ENCODE data around the gene PTDSS2. TPM values are rescaled to one million over a fixed set of nuclear protein-coding genes. Genes with fewer than 3 reads are reported as not detected.
A peak's percentile ranks its signal among the peaks of the same experiment; 100 is the strongest.

Gene PTDSS2
- total RNA-seq, 4 donors from 2014 or later, result 21.0 to 42.7 (median 31.7) TPM

- H3K4me3 ChIP-seq, result peak overlapping the region in 2 of 4 donors; percentile 55 to 65
- TF ChIP-seq POLR2A (IDR thresholded peaks at IDR 0.05), result no peak
- TF ChIP-seq CTCF (IDR thresholded peaks at IDR 0.05), result no peak
- H3K9me3 ChIP-seq, result no peaks in the 10 kb centered on the region
- peak in 2 of 3 donors; percentile 54 to 60 for DNase-seq
- peak overlapping the region in 1 of 4 donors; percentile 88 for H3K27ac ChIP-seq
- no peaks in the 10 kb centered on the region for H3K27me3 ChIP-seq
- H3K4me1 ChIP-seq, result peaks cover 5 to 20% (median 11%) of the 10 kb centered on the region in 4 donors
- H3K36me3 ChIP-seq, result peaks cover 0 to 18% (median 0%) of the 10 kb centered on the region in 3 donors
Measured at GRCh38 chr11:405323-405953, 44.6 kb upstream of the PTDSS2 start.

- H3K27ac ChIP-seq, result peak overlapping the region; percentile 83 to 88 (median 88)
- peaks cover 5 to 20% (median 10%) of the 10 kb centered on the region in 4 donors for H3K4me1 ChIP-seq
- peak in 2 of 3 donors; percentile 57 to 58 for DNase-seq
- TF ChIP-seq POLR2A (IDR thresholded peaks at IDR 0.05), result no peak
- no peak for TF ChIP-seq CTCF (IDR thresholded peaks at IDR 0.05)
- peaks cover 0 to 18% (median 0%) of the 10 kb centered on the region in 3 donors for H3K36me3 ChIP-seq
- H3K9me3 ChIP-seq, result no peaks in the 10 kb centered on the region
- H3K4me3 ChIP-seq, result peak overlapping the region; percentile 49 to 65 (median 55)
- no peaks in the 10 kb centered on the region for H3K27me3 ChIP-seq
Measured at GRCh38 chr11:405954-406795, 43.9 kb upstream of the PTDSS2 start.

- H3K36me3 ChIP-seq, result peaks cover 0 to 18% (median 0%) of the 10 kb centered on the region in 3 donors
- TF ChIP-seq POLR2A (IDR thresholded peaks at IDR 0.05) (no peak), CTCF (IDR thresholded peaks at IDR 0.05) (peak in 4 of 6 experiments; percentile 17 to 39 (median 32))
- peaks cover 5 to 20% (median 10%) of the 10 kb centered on the region in 4 donors for H3K4me1 ChIP-seq
- H3K27ac ChIP-seq, result peak overlapping the region; percentile 83 to 88 (median 88)
- H3K4me3 ChIP-seq, result peak overlapping the region; percentile 49 to 65 (median 55)
- no peaks in the 10 kb centered on the region for H3K27me3 ChIP-seq
- peak; percentile 88 to 95 (median 88) for DNase-seq
- no peaks in the 10 kb centered on the region for H3K9me3 ChIP-seq
Measured at GRCh38 chr11:406796-407650, 43.1 kb upstream of the PTDSS2 start.

GRCh38 chr11:407651-408123 is 42.4 kb upstream of the PTDSS2 start:
- TF ChIP-seq CTCF (IDR thresholded peaks at IDR 0.05), result no peak
- TF ChIP-seq POLR2A (IDR thresholded peaks at IDR 0.05), result no peak
- Histone ChIP-seq H3K4me3 (peak overlapping the region in 3 of 4 donors; percentile 24 to 55 (median 37)), H3K36me3 (peaks cover 0 to 18% (median 0%) of the 10 kb centered on the region in 3 donors)

More at GRCh38 chr11:407651-408123, 42.4 kb upstream of the PTDSS2 start:
- no peak for DNase-seq
- Histone ChIP-seq H3K27ac (peak overlapping the region; percentile 55 to 88 (median 85)), H3K9me3 (no peaks in the 10 kb centered on the region), H3K27me3 (no peaks in the 10 kb centered on the region), H3K4me1 (peaks cover 5 to 21% (median 10%) of the 10 kb centered on the region in 4 donors)

All from Peyer's patch (tissue), 4 donors.